Astrocyte (in vitro differentiated cells and primary cell): ENCODE measurements around the gene TNFSF11.

Experiments used
- EZH2 ChIP-seq: IDR thresholded peaks from 2 replicates; pipeline ENCODE4 v1.6.1; 2012; ENCODE audit warnings: mild to moderate bottlenecking, low read length, inconsistent platforms; ENCODE audit not compliant: insufficient read depth
- TF ChIP-seq, protein P1 (sequence below): IDR thresholded peaks from 2 replicates; pipeline ENCODE4 v1.5.1; 2011; ENCODE audit warnings: low read depth, mild to moderate bottlenecking, inconsistent platforms, low read length, moderate library complexity; ENCODE audit not compliant: insufficient read depth

- TF ChIP-seq, protein P1, sequence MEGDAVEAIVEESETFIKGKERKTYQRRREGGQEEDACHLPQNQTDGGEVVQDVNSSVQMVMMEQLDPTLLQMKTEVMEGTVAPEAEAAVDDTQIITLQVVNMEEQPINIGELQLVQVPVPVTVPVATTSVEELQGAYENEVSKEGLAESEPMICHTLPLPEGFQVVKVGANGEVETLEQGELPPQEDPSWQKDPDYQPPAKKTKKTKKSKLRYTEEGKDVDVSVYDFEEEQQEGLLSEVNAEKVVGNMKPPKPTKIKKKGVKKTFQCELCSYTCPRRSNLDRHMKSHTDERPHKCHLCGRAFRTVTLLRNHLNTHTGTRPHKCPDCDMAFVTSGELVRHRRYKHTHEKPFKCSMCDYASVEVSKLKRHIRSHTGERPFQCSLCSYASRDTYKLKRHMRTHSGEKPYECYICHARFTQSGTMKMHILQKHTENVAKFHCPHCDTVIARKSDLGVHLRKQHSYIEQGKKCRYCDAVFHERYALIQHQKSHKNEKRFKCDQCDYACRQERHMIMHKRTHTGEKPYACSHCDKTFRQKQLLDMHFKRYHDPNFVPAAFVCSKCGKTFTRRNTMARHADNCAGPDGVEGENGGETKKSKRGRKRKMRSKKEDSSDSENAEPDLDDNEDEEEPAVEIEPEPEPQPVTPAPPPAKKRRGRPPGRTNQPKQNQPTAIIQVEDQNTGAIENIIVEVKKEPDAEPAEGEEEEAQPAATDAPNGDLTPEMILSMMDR, result no peak
- TF ChIP-seq EZH2, result no peak
These were observed 59.5 kb downstream of the TNFSF11 start for GRCh38 chr13:42633495-42633894.
